Ascending aorta (tissue), 2 donors: ENCODE data around the gene ANKRD10. TPM values are rescaled to one million over a fixed set of nuclear protein-coding genes. Genes with fewer than 3 reads are reported as not detected.
A peak's percentile ranks its signal among the peaks of the same experiment; 100 is the strongest.

Experiments used
- DNase-seq, 2 donors: peaks; one replicate each; pipeline ENCODE4 v3.0.0-alpha.2; 2019; ENCODE audit warnings: low spot score in 2 of 2
- H3K27ac ChIP-seq, 2 donors: fragments of 200-600 bp; sonication (generic); one replicate each; pipeline ENCODE4 v1.5.1; 2016 to 2017; ENCODE audit warnings: mild to moderate bottlenecking in 1 of 2
- H3K27me3 ChIP-seq: fragments of 200-600 bp; sonication (generic); one replicate; pipeline ENCODE4 v1.5.1; 2017
- H3K36me3 ChIP-seq, 2 donors: fragments of 200-600 bp; sonication (generic); one replicate each; pipeline ENCODE4 v1.5.1; 2016
- H3K4me1 ChIP-seq, 2 donors: fragments of 200-600 bp; sonication (generic); one replicate each; pipeline ENCODE4 v1.5.1; 2016 to 2017; ENCODE audit warnings: mild to moderate bottlenecking in 1 of 2
- H3K4me3 ChIP-seq, 2 donors: fragments of 200-600 bp; sonication (generic); one replicate each; pipeline ENCODE4 v1.5.1; 2016 to 2017; ENCODE audit warnings: mild to moderate bottlenecking in 1 of 2
- H3K9me3 ChIP-seq, 2 donors: fragments of 200-600 bp; sonication (generic); one replicate each; pipeline ENCODE4 v1.5.1; 2016
- CTCF ChIP-seq, 3 experiments: fragments of 200-600 bp in 2 of 3; fragments of 450-650 bp in 1 of 3; sonication (generic) in 2 of 3; IDR thresholded peaks; one replicate each; pipeline ENCODE4 v1.5.1; 2016 to 2019; ENCODE audit warnings: antibody characterized with exemption in 3 of 3, mild to moderate bottlenecking in 1 of 3, moderate library complexity in 1 of 3
- intact Hi-C: fragments of 100-400 bp; cut with DNase I; formaldehyde crosslinking; loops from one replicate; pipeline ENCODE4 v1.15.1; 2023
- total RNA-seq: library from RNA; depleted of rRNA; stranded (reverse); fragments of >200 nt; gene quantifications from one replicate; pipeline ENCODE4 v1.1.0, GENCODE V29; 2016

The ANKRD10 gene
- total RNA-seq, 1 donor from 2014 or later, result 100 TPM

GRCh38 chr13:110869231-110869804 is 45.6 kb downstream of the ANKRD10 start:
- Histone ChIP-seq H3K27ac (peak overlapping the region; percentile 89), H3K4me3 (peak overlapping the region; percentile 22 to 54), H3K36me3 (no peaks in the 10 kb centered on the region), H3K4me1 (peaks cover 6 to 18% of the 10 kb centered on the region in 2 donors), H3K27me3 (no peaks in the 10 kb centered on the region), H3K9me3 (no peaks in the 10 kb centered on the region)
- intact Hi-C loops, result no loop called here
- DNase-seq, result no peak
- TF ChIP-seq CTCF (IDR thresholded peaks at IDR 0.05), result no peak

GRCh38 chr13:110868720-110869119 is 46.1 kb downstream of the ANKRD10 start:
- no peak for DNase-seq
- Histone ChIP-seq H3K27me3 (no peaks in the 10 kb centered on the region), H3K36me3 (no peaks in the 10 kb centered on the region), H3K27ac (peak overlapping the region; percentile 89), H3K9me3 (no peaks in the 10 kb centered on the region), H3K4me1 (peaks cover 2 to 18% of the 10 kb centered on the region in 2 donors), H3K4me3 (no peak overlapping the region)
- TF ChIP-seq CTCF (IDR thresholded peaks at IDR 0.05), result no peak
- intact Hi-C loops, result no loop called here

- Histone ChIP-seq H3K9me3 (no peaks in the 10 kb centered on the region), H3K4me1 (peaks cover 2 to 18% of the 10 kb centered on the region in 2 donors), H3K36me3 (no peaks in the 10 kb centered on the region), H3K27me3 (no peaks in the 10 kb centered on the region), H3K27ac (no peak overlapping the region), H3K4me3 (no peak overlapping the region)
- TF ChIP-seq CTCF (IDR thresholded peaks at IDR 0.05), result no peak
- intact Hi-C loops, result no loop called here
- no peak for DNase-seq
Measured at GRCh38 chr13:110867380-110867779, 47.5 kb downstream of the ANKRD10 start.

- Histone ChIP-seq H3K4me1 (peaks cover 2 to 18% of the 10 kb centered on the region in 2 donors), H3K27me3 (no peaks in the 10 kb centered on the region), H3K27ac (no peak overlapping the region), H3K36me3 (no peaks in the 10 kb centered on the region), H3K9me3 (no peaks in the 10 kb centered on the region), H3K4me3 (no peak overlapping the region)
- no peak for DNase-seq
- TF ChIP-seq CTCF (IDR thresholded peaks at IDR 0.05), result no peak
- intact Hi-C loops, result no loop called here
Measured at GRCh38 chr13:110866491-110867170, 48.2 kb downstream of the ANKRD10 start.

- no peaks in the 10 kb centered on the region for H3K9me3 ChIP-seq
- intact Hi-C loops, result no loop called here
- no peak overlapping the region for H3K27ac ChIP-seq
- no peaks in the 10 kb centered on the region for H3K4me1 ChIP-seq
- no peak for DNase-seq
- H3K36me3 ChIP-seq, result no peaks in the 10 kb centered on the region
- no peaks in the 10 kb centered on the region for H3K27me3 ChIP-seq
- TF ChIP-seq CTCF (IDR thresholded peaks at IDR 0.05), result no peak
- H3K4me3 ChIP-seq, result no peak overlapping the region
Measured at GRCh38 chr13:110863685-110864084, 51.2 kb downstream of the ANKRD10 start.
